WTC11 (cell line): ENCODE measurements around the gene TMEM183A.

Experiments
- NR1H2 ChIP-seq: sonication (generic); formaldehyde crosslinking; IDR thresholded peaks from 2 replicates; pipeline ENCODE4 v1.9.0; 2021; ENCODE audit warnings: mild to moderate bottlenecking, moderate library complexity, missing genetic modification reagents
- TCF7 ChIP-seq: sonication (generic); formaldehyde crosslinking; IDR thresholded peaks from 2 replicates; pipeline ENCODE4 v1.8.0; 2022; ENCODE audit warnings: mild to moderate bottlenecking, low read depth, missing genetic modification reagents, moderate library complexity
- ZNF121 ChIP-seq: sonication (generic); formaldehyde crosslinking; IDR thresholded peaks from 2 replicates; pipeline ENCODE4 v1.8.0; 2023; ENCODE audit warnings: missing genetic modification reagents
- TF ChIP-seq, protein P1 (sequence below): sonication (generic); formaldehyde crosslinking; IDR thresholded peaks from 2 replicates; pipeline ENCODE4 v1.8.0; 2023; ENCODE audit warnings: missing genetic modification reagents, mild to moderate bottlenecking, borderline replicate concordance
- TF ChIP-seq, protein P2 (sequence below): sonication (generic); formaldehyde crosslinking; IDR thresholded peaks from 2 replicates; pipeline ENCODE4 v1.8.1; 2022; ENCODE audit warnings: low read depth, missing genetic modification reagents, borderline replicate concordance
- TF ChIP-seq, protein P3 (sequence below): fragments of 200-600 bp; IDR thresholded peaks from 2 replicates; pipeline ENCODE4 v1.8.0; 2022; ENCODE audit warnings: antibody characterized with exemption
- TF ChIP-seq, protein P4 (sequence below): sonication (generic); formaldehyde crosslinking; IDR thresholded peaks from 2 replicates; pipeline ENCODE4 v1.8.0; 2022; ENCODE audit warnings: mild to moderate bottlenecking, missing genetic modification reagents
- TF ChIP-seq, protein P5 (sequence below): sonication (generic); formaldehyde crosslinking; conservative IDR thresholded peaks from 2 replicates; pipeline ENCODE4 v1.8.1; 2022; ENCODE audit warnings: mild to moderate bottlenecking, missing genetic modification reagents

DNA sequence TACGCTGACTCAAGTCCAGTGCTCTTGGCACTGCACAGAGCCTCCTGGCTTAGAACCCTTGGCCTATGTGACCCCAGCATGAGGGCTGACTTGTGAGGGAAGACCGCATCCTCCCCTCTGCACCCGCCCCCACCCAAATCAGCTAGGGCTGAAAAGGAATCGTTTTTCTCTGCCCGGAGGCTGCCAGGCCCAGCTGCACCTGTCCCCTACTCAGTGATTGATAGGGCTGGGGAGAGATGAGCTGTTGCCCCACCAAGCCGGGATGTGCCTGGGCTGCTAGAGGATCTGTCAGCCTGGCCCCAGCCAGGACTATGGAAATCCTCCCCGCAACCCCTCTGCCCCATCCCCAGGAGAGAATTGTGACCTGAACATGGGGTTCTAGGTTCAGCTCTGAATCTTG is 58.0 kb downstream of the TMEM183A start:
- TF ChIP-seq, protein P1, sequence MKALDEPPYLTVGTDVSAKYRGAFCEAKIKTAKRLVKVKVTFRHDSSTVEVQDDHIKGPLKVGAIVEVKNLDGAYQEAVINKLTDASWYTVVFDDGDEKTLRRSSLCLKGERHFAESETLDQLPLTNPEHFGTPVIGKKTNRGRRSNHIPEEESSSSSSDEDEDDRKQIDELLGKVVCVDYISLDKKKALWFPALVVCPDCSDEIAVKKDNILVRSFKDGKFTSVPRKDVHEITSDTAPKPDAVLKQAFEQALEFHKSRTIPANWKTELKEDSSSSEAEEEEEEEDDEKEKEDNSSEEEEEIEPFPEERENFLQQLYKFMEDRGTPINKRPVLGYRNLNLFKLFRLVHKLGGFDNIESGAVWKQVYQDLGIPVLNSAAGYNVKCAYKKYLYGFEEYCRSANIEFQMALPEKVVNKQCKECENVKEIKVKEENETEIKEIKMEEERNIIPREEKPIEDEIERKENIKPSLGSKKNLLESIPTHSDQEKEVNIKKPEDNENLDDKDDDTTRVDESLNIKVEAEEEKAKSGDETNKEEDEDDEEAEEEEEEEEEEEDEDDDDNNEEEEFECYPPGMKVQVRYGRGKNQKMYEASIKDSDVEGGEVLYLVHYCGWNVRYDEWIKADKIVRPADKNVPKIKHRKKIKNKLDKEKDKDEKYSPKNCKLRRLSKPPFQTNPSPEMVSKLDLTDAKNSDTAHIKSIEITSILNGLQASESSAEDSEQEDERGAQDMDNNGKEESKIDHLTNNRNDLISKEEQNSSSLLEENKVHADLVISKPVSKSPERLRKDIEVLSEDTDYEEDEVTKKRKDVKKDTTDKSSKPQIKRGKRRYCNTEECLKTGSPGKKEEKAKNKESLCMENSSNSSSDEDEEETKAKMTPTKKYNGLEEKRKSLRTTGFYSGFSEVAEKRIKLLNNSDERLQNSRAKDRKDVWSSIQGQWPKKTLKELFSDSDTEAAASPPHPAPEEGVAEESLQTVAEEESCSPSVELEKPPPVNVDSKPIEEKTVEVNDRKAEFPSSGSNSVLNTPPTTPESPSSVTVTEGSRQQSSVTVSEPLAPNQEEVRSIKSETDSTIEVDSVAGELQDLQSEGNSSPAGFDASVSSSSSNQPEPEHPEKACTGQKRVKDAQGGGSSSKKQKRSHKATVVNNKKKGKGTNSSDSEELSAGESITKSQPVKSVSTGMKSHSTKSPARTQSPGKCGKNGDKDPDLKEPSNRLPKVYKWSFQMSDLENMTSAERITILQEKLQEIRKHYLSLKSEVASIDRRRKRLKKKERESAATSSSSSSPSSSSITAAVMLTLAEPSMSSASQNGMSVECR (CRISPR knock-in tag), result no peak
- TF ChIP-seq, protein P2, sequence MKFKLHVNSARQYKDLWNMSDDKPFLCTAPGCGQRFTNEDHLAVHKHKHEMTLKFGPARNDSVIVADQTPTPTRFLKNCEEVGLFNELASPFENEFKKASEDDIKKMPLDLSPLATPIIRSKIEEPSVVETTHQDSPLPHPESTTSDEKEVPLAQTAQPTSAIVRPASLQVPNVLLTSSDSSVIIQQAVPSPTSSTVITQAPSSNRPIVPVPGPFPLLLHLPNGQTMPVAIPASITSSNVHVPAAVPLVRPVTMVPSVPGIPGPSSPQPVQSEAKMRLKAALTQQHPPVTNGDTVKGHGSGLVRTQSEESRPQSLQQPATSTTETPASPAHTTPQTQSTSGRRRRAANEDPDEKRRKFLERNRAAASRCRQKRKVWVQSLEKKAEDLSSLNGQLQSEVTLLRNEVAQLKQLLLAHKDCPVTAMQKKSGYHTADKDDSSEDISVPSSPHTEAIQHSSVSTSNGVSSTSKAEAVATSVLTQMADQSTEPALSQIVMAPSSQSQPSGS, result no peak
- TF ChIP-seq TCF7 (no peak), NR1H2 (no peak), ZNF121 (CRISPR knock-in tag) (no peak)
- TF ChIP-seq, protein P3, sequence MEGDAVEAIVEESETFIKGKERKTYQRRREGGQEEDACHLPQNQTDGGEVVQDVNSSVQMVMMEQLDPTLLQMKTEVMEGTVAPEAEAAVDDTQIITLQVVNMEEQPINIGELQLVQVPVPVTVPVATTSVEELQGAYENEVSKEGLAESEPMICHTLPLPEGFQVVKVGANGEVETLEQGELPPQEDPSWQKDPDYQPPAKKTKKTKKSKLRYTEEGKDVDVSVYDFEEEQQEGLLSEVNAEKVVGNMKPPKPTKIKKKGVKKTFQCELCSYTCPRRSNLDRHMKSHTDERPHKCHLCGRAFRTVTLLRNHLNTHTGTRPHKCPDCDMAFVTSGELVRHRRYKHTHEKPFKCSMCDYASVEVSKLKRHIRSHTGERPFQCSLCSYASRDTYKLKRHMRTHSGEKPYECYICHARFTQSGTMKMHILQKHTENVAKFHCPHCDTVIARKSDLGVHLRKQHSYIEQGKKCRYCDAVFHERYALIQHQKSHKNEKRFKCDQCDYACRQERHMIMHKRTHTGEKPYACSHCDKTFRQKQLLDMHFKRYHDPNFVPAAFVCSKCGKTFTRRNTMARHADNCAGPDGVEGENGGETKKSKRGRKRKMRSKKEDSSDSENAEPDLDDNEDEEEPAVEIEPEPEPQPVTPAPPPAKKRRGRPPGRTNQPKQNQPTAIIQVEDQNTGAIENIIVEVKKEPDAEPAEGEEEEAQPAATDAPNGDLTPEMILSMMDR, result no peak
- TF ChIP-seq, protein P4, sequence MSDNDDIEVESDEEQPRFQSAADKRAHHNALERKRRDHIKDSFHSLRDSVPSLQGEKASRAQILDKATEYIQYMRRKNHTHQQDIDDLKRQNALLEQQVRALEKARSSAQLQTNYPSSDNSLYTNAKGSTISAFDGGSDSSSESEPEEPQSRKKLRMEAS, result no peak
- TF ChIP-seq, protein P5, sequence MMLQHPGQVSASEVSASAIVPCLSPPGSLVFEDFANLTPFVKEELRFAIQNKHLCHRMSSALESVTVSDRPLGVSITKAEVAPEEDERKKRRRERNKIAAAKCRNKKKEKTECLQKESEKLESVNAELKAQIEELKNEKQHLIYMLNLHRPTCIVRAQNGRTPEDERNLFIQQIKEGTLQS, result no peak
